HG03354 (cell line): Measurements from ENCODE around the gene C2orf76.
"Not testable (repeated sequence)": the region's sequence is repeated elsewhere in the genome, so short reads cannot be mapped to it uniquely, and the experiment has no call there.

Experiments
- ATAC-seq: cut with Tn5 transposase; IDR thresholded peaks from one replicate; pipeline ENCODE4 v1.9.1; 2021; ENCODE audit warnings: mild to moderate bottlenecking; ENCODE audit not compliant: unreplicated experiment, poor library complexity, severe bottlenecking

Gene C2orf76

DNA sequence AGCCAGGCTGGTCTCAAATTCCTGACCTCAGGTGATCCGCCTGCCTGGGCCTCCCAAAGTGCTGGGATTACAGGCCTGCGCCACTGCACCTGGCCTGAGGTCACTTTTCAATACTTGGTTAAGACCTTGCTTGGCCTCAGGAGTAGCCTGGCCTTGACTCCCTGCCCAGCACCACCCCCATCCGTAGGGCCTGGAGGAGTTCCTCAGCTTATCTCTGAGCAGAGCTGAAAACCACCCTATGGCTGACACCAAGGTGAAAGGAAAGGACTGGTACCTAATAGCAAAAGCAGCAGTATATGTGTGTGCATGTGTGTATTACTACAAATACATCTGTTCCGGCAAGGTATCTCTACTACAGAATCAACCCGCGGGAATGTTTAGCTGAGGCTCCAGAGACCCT is 87.0 kb downstream of the C2orf76 start:
- no peak for ATAC-seq

DNA sequence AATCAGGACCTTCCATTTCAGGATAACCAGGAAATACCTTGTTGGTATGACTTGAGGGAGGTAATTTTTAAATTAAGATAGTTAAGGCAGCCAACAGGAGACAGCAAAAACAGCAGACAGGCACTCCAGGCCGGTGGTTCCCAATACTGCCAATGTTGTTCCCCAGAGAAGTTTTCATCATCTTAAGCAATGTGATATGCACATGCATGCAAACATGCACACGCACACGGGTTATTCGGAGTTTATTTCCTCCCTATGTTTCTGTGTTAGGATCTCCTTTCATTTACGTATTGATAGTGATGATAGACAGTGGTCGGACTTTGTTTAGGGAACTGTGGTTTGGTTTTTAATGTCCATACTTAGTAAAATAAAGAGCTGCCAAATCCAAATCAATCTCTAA is 87.7 kb downstream of the C2orf76 start:
- ATAC-seq: no peak

DNA sequence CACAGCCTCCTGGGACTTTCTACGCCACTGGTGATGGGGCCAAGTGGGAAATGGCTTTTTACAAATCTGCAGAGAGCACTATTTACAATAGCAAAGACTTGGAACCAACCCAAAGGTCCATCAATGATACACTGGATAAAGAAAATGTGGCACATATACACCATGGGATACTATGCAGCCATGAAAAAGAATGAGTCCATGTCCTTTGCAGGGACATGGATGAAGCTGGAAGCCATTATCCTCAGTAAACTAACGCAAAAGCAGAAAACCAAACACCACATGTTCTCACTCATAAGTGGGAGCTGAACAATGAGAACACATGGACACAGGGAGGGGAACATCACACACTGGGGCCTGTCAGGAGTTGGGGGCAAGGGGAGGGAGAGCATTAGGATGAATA is 88.2 kb downstream of the C2orf76 start:
- not testable (repeated sequence) for ATAC-seq

DNA sequence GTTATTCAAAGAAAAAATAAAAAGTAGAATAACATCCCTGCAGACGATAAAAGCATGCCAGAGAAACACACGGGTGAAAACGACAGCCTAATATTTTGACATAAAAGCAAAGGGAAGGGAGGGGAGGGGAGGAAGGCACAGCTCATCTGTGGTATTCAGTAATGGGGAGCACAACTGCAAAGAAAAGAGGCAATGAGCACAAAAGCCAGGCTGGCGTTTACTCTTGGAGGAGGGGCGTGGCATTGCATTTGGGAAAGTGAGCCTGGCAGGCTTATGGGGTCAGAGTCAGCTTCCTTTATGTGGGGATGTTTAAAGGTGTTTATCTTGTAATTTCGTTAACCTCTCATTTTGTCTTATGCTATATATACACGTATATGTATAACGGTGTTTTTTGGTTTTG is 89.8 kb downstream of the C2orf76 start:
- ATAC-seq: no peak

DNA sequence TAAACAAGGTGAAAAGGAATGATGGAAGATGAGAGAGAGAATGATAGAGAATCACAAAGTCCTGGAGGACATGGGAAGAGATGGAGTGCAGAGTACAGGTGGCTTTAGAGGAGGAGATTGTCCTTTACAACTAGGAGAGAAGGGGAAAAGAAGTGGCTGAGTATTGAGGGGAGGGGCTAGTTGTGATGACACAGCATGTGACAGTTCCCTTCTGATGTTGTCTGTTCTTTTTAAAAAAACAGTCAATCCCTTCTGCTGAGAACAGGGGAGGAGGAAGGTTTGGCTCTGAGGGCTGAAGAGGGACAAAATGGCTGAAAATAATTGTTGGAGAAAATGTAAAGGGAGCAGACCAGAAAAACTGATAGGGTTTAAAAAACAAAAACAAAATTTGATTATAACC is 99.0 kb downstream of the C2orf76 start:
- ATAC-seq: no peak

DNA sequence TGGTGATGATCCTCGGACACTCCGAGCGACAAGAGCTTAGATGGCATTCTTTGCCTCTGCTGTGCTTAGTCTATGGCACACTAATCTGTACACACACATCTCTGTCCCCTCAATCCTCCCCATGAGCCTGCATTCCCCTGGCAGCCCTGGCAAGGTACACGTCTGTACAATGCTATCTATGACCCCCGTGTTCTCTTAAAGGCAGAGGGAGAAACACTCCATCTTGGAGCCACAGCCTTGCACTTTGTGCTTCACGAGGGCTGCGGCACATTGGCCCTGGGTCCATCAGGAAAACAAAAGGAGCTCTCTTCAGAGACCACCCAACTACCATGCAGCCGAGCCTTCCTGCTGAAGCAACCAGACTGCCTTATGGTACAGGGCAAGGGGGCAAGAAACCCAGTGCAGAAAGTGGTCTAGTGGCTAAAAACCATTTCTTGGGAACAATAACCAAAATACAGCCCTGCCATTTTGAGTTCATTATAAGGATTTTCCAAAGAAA is 100.5 kb downstream of the C2orf76 start:
- no peak for ATAC-seq

DNA sequence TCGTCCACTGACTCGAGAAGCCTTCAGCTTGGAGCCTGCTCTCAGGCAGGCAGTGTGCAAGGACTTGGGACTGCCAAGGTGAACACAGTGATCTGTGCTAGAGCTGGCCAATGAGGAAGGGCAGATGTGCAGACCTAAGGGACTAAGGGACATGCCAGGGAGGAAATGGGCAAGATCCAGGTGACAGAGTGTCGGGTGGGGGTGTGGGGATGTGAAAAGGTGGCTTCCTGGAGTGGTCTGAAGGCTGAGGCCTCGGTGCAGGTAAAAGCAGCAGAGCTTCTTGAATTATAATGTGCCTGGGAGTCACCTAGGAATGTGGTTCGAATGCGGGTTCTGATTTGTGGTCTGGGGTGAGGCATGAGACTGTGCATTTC is 101.0 kb downstream of the C2orf76 start:
- ATAC-seq: no peak

DNA sequence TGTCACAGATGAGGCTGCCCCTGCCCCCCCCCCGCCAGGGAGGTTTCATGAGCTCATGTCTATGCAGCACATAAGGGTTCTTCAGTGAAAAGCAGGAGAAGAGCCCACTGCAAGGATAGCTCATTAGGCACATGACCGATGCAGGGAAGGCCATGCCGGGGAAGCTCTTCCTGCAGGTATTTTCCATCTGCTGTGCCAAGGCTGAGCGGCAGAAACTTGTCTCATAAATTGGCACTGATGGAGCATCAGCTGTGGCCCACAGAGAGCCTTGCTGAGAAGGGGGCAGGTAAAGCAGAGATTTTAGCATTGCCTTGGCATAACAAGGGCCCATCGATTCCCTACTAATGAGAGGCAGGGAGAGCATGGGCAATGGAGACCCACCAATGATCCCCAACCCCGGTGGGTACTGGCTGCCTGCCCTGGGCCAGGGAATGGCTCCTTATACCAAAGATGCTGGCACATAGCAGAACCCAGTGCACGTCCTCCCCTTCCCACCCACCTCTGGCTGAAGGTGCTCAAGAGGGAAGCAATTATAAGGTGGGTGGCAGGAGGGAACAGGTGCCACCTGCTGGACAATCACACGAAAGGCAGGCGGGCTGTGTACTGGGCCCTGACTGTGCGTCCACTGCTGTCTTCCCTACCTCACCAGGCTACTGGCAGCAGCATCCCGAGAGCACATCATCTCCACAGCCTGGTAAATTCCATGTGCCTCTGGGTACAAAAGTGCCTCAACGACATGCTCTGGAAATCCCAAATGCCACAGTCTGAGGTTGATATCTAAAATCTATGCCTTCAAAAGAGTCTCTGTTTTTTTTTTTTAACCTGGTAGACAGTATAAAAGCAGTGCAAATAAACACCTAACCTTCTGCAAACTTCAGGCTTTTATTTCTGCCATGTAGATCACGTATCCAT is 101.6 kb downstream of the C2orf76 start:
- peak; percentile 97 for ATAC-seq

DNA sequence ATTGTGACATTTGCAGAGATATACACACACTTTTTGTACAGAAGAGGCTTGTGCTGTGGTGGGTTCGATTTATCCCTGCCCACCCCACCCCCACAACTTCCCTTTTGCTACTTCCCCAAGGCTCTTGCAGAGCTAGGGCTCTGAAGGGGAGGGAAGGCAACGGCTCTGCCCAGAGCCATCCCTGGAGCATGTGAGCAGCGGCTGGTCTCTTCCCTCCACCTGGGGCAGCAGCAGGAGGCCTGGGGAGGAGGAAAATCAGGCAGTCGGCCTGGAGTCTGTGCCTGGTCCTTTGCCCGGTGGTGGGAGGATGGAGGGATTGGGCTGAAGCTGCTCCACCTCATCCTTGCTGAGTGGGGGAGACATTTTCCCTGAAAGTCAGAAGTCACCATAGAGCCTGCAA is 103.0 kb downstream of the C2orf76 start:
- ATAC-seq: no peak

DNA sequence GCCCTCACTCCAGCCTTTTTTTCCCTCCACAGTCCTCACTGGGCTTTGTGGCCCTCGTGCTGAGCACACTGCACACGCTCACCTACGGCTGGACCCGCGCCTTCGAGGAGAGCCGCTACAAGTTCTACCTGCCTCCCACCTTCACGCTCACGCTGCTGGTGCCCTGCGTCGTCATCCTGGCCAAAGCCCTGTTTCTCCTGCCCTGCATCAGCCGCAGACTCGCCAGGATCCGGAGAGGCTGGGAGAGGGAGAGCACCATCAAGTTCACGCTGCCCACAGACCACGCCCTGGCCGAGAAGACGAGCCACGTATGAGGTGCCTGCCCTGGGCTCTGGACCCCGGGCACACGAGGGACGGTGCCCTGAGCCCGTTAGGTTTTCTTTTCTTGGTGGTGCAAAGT is 103.6 kb downstream of the C2orf76 start:
- ATAC-seq: no peak

DNA sequence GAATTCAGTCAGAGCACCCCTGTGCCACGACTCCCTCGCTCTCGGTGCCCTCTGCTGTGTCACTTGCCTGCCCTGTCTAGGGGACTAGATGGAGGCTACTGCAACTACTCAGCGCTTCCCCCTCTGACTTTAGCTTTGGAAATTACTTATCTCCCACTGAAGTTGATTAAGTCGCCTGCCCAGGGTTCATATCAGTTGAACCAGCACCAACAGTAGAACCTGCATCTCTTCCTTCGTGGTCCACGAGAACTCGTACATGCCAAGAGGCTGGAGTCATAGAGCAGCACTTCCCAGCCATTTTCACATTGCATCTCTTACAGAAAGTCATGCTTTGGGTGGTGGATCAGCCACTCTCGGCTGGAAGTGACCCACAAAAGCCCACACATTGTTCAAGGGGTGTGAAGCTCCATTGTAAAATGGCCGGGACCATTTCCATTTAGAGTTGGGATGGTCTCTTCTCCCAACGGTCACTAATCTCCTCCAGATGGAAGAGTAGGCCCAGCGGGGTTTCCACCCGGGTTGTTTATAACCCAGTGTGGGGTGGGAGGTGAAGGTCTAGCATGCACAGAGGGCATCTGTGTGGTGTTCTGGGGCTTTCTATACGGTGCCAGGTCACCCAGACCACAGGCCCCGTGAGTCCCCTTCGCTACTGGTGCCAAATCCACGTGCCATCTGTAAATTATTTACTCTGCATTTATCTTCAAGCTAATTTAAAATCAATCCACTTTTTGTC is 105.0 kb downstream of the C2orf76 start:
- no peak for ATAC-seq

DNA sequence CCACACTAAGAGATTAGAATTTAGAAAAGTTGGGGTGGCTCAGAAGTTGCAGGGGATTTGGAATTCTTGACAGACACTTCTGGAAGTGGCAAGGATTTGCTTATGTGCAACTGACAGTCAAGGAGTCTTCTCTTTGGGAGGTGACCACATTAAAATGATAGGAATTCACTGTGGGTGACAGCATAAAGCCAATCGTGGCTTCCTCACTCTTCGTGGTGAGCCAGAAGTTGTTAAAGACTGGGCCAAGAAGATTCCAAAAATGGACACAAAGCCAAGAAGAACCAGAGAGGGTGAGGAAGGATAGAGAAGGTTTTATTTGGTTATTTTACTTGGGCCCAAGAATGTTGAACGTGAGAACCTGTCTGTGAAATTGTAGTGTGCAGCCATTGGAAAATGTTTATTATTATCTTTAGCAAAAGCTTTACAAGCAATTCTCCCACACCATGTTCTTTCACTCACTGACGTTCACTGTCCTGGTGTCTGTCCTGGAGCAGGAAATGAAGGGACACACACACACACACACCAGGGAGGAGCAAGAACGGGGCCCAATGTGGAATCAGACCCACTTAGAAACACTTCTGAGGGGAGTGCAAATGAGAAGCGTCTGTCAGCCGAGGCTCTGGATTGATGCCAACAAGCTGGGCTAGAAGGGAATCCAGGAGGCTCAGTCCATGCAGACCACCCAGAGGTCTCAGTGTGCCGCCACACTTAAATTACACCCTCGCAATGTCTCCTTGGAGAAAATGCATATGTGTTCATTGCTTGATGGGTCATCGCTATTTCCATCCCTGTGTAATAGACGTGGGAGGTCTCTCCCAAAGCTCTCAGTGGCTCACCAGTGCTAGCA is 105.8 kb downstream of the C2orf76 start:
- ATAC-seq: no peak

DNA sequence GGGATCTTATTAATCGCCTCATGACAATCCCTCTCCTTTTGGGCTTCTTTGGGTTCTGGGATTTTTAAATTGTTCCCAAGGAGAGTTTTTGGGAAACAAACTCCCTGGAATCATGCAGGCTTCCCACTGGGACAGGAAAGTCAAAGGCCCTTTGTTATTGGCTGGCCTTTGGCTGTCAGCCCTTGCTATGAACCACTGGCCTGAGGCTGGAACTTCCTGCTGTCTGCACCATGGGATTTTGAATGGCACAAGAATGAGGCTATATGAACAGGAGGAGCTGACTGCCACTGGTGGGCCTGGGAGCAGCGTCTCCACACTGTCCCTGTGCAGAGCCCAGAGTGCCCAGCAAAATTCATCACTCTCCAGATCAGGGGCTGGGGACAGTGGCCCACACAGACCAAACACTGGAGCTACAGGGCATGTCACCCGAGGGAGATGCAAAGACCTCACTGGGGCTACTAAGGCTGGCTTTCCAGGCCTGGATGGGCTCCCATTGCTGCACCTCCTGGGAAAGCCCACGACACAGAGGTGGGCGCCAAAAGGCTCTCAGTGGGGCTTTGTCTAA is 107.3 kb downstream of the C2orf76 start:
- no peak for ATAC-seq

DNA sequence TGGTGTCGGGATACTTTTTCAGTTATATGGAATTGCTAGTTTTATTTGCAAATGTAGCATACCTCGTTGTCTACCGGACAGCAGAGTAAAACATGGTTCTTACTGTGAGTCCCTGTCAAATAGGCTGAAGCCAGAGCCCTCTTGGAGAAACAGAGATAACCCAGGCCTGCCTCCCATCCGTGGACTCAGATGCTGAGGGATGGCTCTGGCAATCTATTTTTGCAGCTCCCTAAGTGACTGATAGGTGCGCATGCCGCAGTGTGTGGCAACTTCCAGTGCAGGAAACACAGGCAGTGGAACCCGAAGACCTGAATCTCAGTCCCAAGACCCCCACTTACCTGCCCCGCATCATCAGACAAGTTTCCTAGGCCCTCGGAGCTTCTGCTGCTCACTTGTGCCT is 109.4 kb downstream of the C2orf76 start:
- no peak for ATAC-seq

DNA sequence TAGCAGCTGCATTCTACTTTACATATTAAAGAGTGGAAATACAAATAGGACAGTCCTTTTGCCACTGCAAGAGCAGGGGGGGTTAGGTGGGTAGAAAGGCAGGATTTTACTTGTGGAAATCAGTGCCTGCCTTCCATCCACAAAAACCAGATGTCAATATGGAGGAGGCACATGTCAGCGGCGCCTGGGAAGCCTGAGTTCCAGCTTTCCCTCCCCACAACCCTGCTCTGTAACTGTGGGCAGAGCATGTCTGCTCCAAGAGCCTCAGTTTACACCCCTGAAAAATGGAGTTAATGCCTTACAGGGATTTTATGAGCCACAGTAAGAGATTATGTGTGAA is 110.1 kb downstream of the C2orf76 start:
- ATAC-seq: no peak

DNA sequence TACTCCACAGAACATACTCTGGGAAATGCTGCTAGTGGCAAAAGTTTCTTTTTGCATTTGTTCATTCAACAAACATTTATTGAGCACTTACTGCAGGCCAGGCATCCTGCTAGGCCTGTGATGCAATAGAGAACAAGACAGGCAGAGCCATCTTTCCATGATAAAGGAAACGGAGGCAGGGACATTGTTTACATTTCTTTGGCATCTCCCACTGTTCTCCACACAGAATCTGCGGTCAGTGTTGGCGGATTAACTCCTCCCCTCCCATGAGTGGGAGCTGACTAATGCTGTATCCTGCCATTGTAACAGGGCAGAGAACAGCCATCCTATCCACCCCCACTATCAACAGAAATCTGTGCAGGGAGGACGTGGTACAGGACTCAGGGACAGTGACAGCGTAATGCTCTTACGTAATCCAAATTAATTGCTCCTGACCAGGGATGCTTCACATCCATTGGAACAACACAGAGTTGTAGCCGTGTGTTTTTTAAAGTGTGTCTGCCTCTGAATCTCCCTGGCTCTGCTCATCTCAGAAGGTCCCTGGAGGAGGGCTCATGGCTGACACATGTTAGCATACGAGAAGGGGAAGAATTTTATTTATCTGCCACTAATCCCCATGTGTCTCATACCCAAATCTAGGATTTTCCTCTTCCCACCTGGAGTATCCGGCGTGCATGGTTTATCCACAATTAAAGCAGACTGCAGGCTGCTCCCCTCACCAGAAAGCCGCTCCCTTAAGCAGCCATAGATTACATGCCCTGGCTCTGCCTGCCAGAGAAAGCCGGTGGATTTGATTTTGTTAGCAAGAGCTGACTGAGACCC is 110.7 kb downstream of the C2orf76 start:
- ATAC-seq: no peak

DNA sequence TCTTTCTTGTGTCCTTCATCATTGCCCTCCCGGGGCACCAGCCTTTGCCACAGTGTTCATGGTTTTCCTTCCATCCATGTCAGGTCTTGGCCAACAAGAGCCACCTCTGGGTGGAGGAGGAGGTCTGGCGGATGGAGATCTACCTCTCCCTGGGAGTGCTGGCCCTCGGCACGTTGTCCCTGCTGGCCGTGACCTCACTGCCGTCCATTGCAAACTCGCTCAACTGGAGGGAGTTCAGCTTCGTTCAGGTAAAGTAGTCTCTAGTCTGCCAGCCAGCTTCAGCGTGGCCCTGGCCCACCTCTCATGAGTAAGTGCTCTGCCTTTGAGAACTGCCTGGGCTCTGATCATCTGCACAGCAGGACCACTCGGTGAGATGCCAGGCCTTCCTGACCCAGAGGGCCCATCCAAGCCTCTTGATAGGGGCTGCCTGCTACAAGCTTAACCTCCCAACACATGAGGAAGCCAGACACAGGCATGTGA is 112.0 kb downstream of the C2orf76 start:
- ATAC-seq: no peak

DNA sequence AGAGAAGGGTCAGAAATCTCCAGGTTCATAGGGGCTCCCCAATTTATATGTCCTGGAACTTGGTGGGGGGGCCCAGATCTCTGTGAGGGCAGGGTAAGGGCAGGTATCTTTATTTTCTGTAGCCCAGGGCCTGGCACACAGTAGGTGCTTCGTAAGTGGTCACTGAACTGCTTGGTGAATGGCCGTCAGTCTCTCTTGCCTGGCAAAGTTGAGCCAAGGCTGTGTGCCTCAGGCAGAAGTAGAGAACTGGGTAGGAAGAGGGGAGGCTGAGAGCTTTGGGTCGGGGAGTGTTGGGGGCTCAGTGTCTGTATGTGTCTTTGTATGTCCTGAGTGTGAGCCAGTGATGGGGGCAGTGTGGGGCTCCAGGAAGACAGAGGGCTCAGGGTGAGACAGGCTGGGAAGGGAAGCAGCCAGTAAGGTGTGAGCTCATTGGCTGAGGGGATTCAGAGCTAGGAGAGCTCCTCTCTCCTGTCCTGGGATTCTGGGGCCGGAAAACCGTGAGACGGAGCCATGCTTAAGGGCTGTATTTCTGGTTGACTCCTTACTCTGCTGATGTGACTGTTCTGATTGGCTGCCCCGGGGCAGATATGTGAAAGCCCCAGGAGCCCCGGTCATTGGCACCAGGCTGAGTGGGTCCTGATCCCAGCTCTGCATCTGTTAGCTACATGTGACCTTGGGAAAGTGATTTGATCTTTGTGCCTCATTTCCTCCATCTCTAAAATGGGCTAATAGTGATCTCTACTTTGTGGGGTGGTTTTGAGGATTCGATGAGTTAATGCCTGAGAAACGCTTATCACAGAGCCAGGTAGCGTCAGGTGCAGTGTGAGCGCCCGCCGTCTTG is 112.7 kb downstream of the C2orf76 start:
- no peak for ATAC-seq
